Putamen (tissue), 1 donor: ENCODE measurements around the gene RSPH4A.
A peak's percentile ranks its signal among the peaks of the same experiment; 100 is the strongest.
"Not testable (repeated sequence)": the region's sequence is repeated elsewhere in the genome, so short reads cannot be mapped to it uniquely, and the experiment has no call there.

Experiments used
- DNase-seq: peaks from one replicate; pipeline ENCODE4 v3.0.0-alpha.2; 2016; ENCODE audit warnings: low spot score

RSPH4A gene

GRCh38 chr6:116629563-116629981 lies 13.3 kb downstream of the RSPH4A start:
- DNase-seq, result no peak

- no peak for DNase-seq
These were observed 15.2 kb downstream of the RSPH4A start for GRCh38 chr6:116631379-116631990.

- no peak for DNase-seq
These were observed 17.4 kb downstream of the RSPH4A start for GRCh38 chr6:116633685-116634084.

GRCh38 chr6:116648156-116648555 lies 31.9 kb downstream of the RSPH4A start:
- no peak for DNase-seq

- DNase-seq, result no peak
These were observed 32.9 kb downstream of the RSPH4A start for GRCh38 chr6:116649129-116649528.

GRCh38 chr6:116651916-116652315 lies 35.6 kb downstream of the RSPH4A start:
- DNase-seq, result no peak

GRCh38 chr6:116661594-116661993 lies 45.3 kb downstream of the RSPH4A start:
- no peak for DNase-seq

GRCh38 chr6:116662202-116662601 lies 45.9 kb downstream of the RSPH4A start:
- no peak for DNase-seq

- DNase-seq, result no peak
These were observed 47.0 kb downstream of the RSPH4A start for GRCh38 chr6:116663308-116663707.

- DNase-seq, result not testable (repeated sequence)
These were observed 47.9 kb downstream of the RSPH4A start for GRCh38 chr6:116664169-116664568.

GRCh38 chr6:116665464-116665863 lies 49.2 kb downstream of the RSPH4A start:
- DNase-seq, result no peak

- DNase-seq, result no peak
These were observed 50.6 kb downstream of the RSPH4A start for GRCh38 chr6:116666869-116667268.

GRCh38 chr6:116667623-116668022 lies 51.3 kb downstream of the RSPH4A start:
- no peak for DNase-seq

- DNase-seq, result no peak
These were observed 56.0 kb downstream of the RSPH4A start for GRCh38 chr6:116672306-116672705.

GRCh38 chr6:116676021-116676420 lies 59.7 kb downstream of the RSPH4A start:
- no peak for DNase-seq

GRCh38 chr6:116680880-116681672 lies 64.8 kb downstream of the RSPH4A start, which contains the start of gene KPNA5:
TSS of gene KPNA5 (plus strand) at chr6:116681211. CDS start at chr6:116681335, 124 bp downstream.
- peak; percentile 92 for DNase-seq

GRCh38 chr6:116682334-116682712 lies 66.0 kb downstream of the RSPH4A start:
- peak; percentile 26 for DNase-seq
